Inferior parietal cortex (tissue), 1 donor: Measurements from ENCODE around the gene ZFYVE21.

Experiments
- DNase-seq: peaks from one replicate; pipeline ENCODE4 v3.0.0-alpha.2; 2016; ENCODE audit errors: extremely low spot score

ZFYVE21 gene

DNA sequence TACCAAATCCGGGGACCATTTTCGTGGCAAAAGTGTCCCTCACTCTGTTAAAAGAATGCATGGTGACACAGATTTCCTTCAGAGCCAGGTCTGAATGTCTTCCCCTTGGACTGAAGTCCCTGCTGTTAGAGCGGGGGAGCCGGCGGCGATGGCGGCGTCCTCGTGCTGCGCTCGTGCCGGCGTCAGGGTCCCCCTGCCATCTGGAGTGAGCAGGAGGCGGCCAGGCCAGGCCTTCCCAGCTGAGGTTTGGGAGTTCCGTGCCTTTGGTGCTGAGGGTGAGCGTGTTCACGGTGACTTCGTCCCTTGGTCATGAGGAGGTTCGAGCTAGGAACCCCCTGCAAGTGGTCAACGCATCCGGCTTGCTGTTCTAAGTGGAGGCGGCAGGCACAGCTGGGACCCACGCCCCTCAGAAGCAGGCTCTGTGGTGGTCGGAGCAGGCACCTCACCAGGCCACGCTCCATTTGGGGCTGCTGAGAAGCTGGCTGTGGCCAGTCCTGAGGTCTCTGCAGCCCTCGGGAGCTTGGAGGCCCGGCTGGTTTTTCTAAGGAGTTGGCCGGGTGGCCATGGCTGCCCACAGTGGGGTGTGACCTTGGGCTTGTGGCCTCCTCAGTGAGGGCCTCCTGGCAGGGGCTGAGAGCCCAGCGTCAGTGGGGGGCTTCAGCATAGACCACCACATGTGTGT is 9.5 kb downstream of the ZFYVE21 start:
- DNase-seq = no peak

GRCh38 chr14:103725739-103726395 is 10.3 kb downstream of the ZFYVE21 start:
- DNase-seq = no peak

DNA sequence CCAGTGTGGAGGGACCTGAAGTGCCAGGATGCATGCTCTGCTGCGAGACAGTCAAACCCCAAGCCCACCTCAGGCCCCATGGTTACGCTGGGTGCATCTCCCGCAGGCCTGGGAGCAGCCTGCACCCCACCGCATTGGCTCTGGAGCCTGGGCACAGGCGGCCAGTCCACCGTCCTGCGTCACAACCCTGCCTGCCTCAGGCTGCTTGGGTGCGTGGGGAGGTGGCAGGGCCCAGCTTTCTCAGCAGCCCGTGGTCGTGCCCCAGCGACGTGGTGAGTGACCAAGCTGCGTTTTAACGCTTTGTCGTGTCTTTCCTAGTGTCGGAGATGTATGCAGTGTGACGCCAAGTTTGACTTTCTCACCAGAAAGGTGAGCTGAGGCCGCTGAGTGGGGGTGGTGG is 10.9 kb downstream of the ZFYVE21 start:
- DNase-seq = no peak

DNA sequence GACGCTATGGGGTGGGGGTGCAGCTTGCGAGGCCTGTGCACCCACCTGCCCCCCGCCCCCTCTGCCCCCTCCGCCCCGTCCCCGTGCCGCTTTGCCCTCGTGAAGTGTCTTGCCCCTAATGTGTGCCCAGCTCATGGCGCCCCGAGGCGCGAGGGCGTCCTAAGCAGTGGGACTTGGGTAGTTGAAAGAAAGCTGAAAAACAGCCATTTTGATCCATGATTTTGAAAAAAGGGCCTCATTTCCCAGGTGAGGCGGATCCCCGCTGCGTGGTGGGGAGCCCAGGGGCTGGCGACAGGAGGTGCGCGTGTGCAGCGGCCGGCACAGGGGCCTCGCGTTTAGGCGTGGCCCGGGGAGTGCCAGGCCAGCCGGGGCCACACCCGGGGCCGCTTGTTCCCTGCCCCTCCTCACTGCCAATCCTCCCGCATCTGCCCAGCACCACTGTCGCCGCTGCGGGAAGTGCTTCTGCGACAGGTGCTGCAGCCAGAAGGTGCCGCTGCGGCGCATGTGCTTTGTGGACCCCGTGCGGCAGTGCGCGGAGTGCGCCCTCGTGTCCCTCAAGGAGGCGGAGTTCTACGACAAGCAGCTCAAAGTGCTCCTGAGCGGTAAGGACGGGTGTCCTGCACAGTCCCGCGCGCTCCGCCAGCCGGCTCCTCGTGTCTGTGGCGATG is 11.8 kb downstream of the ZFYVE21 start:
- DNase-seq = no peak

DNA sequence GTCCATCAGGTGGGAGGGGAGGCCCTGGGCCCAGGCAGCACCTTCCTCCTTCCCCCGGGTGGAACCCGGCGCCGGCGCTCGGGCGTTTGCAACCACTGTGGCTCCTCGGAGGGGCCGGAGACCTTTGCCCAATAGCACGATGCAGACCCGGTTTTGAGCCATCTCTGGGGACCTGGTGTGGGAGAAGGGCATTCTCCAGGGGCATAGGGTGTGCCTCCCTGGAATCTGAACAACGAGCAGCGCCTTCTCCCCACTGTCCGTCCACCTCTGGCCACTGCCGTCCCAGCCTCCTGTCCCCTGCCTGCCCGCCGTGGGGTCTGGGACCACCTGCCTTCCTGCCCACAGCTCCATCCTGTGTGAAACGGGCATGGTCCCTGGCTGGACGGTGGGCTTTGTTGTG is 12.5 kb downstream of the ZFYVE21 start:
- no peak for DNase-seq

- no peak for DNase-seq
Measured at GRCh38 chr14:103728721-103729120, 13.1 kb downstream of the ZFYVE21 start.

DNA sequence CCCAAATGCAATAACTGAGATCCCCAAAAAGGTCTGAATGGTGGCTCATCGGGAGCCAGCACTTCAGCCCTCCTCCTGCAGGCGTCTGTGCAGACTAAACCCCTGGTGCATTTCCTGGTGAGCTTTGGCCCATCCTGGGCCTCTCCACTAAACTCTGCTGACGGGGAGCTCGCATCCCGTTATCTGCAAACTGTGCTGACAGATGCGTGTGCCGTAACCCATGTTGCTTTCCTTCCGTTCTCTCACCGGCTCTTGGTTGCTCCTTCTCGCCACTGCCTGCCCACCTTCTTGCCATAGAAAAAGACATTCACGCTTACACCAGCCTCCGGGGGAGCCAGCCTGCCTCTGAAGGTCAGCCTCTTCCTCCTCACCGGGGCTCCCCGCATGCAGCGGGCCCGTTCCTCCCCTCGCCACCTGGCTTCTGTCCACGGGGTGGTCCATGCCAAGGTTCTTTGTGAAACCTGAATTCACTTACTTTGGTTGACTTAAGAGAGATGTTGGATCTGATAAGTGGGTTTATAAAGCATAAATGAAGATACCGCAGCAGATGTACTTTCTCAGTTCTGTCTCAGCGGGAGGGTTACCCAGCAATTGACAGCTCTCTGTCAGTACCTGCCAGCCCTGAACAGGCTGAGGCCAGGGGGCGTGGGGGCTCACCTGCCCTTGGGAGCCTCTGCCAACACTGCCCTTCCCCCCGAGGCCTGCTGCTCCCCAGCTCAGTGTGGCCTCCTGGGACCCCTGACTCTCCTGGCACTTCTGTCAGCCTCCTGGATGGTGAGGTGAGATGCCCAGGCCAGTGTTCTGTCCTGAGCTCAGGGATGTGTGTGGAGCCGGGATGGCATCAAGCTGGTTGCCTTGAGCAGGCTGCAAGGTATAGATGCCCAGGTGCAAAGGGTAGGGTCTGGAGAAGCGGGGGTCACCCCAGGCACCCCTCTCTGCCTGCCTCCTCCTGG is 14.2 kb downstream of the ZFYVE21 start:
- DNase-seq = no peak

- no peak for DNase-seq
Measured at GRCh38 chr14:103730490-103731035, 15.0 kb downstream of the ZFYVE21 start.

DNA sequence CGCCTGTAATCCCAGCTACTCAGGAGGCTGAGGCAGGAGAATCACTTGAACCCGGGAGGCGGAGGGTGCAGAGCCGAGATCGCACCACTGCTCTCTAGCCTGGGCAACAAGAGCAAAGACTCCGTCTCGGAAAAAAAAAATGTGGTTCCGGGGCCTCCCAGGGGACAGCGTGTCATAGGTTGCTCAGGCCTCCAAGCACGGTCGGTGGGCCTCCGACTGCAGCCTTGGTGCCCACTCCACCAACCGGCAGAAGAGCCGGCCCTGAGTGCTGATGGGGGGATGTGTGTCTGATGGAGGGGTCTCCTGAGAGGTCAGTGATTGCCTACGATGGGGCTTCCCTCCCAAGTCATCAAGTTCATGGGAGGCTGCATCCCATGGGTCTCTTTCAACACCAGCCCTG is 15.9 kb downstream of the ZFYVE21 start:
- no peak for DNase-seq

- no peak for DNase-seq
Measured at GRCh38 chr14:103731916-103732867, 16.6 kb downstream of the ZFYVE21 start.

DNA sequence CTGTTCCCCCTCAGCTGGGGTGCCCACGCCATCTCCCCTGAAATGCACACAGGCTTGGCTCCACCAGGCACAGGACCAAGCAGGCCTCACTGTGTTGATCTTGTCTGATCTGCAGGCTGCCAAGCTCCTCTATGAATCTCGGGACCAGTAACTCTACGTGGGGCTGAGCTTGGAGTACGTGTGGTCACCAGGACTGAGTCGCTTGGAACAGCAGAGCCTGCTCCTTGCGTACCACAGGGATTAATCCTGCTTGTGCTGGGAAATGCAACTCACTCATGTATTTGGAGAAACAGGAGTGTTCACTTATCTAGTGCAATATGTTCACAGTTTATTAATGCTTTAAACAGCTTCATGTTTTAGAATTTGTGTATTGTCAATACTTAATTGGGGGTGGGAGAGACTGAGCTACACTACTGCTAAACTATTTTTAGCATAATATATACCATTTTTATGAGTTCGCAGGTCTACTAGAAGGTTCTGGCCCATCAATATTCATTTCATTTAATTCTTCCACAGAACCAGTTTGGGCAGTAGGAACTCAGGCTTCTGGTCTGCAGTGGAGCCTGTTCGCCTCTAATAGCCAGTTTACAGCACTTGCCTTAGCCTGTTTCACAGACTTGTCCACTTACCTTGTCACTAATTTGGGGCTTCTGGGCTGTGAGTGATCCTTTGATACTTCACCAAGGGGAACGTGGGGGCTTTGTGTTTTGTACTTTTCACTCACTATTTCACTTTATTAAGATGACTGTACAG is 17.4 kb downstream of the ZFYVE21 start:
- no peak for DNase-seq

- DNase-seq = no peak
Measured at GRCh38 chr14:103733651-103734050, 18.0 kb downstream of the ZFYVE21 start.

DNA sequence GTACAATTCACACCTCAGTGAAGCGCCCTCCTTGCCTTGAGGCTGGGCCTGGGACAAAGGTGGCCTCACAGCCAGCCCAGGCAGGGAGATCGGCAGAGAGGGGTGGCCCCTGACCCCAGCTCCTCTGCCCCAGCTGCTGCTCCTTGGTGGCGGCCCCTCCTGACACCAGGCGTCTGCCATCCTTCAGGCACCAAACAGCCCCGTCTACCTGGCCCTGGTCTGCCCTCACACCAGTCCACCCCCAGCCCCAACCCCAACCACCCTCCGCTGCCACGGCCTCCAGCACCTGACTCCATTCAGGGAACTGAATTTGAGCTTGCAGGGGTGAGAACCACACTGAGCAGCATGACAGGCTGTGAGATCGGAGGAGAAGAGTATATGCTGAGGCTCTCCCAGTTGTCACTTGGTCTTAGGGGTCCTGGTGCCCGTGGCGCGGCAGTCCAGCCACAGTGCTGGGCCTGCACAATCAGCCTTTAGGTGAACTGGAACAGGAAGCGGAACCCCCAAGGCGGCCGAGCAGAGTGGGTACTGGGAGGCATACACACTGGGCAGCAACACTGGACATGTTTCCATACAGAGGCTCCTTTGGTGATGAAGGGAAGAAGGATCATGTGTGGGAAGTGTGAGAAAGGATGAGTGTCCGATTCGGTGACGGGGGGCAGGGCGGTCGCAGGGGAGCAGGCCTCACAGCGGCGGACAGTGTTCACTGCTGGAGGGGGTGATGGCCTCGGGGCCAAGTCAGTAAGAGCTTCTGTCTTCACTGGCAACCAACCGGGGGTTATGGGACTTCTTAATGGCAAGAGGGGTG is 18.7 kb downstream of the ZFYVE21 start:
- DNase-seq = no peak

GRCh38 chr14:103735022-103735421 is 19.4 kb downstream of the ZFYVE21 start:
- DNase-seq = no peak

DNA sequence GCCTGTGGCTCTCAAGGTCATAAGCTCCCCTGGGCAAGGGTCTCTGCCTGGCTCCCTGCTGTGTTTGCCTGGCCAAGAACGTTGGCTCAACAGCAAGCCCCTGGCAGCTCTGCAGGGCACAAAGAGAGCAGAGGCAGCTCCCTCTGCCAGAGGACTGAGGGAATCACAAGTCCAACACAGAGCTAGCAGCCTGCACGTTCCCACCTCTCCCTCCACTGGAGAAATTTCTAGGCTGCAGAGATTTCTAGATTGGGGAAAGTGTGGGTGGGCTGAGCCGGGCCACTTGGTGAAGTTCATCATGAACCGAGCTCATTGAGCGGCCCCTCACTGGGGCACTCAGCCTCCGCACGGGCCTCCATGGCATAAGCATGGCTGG is 19.8 kb downstream of the ZFYVE21 start:
- no peak for DNase-seq

DNA sequence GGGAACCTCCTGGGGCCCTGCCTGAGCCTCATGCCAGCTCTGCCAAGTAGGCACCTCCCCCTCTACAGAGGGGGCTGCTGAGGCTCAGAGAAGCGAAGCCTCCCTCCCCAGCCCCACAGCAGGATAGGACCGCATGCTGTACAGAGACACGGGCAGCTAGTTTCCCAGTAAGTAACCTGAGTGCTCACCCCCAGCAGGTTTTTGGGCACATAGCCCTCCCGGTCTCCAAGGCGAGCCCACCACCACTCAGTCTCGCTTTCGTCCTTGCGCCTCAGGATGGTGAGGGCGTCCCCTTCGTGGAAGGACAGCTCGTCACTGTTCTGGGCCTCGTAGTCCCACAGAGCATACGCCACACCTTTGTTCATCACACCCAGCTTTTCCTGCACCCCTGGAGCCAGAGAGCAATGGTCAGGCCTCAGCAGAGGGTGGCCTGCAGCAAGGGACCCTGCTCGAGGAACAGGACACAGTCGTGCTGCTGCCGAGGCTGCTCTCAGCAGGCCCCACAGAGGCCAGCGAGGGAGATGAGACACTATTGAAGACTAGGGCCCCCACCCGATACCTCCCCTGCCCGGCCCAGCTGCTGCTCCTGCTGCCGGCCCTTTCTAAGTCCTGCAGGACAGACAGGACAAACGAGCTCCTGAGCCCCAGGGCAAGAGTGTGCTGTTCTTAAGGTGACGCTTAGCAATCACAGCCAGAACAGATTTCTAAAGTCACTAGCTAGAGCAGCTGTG is 20.4 kb downstream of the ZFYVE21 start:
- no peak for DNase-seq

DNA sequence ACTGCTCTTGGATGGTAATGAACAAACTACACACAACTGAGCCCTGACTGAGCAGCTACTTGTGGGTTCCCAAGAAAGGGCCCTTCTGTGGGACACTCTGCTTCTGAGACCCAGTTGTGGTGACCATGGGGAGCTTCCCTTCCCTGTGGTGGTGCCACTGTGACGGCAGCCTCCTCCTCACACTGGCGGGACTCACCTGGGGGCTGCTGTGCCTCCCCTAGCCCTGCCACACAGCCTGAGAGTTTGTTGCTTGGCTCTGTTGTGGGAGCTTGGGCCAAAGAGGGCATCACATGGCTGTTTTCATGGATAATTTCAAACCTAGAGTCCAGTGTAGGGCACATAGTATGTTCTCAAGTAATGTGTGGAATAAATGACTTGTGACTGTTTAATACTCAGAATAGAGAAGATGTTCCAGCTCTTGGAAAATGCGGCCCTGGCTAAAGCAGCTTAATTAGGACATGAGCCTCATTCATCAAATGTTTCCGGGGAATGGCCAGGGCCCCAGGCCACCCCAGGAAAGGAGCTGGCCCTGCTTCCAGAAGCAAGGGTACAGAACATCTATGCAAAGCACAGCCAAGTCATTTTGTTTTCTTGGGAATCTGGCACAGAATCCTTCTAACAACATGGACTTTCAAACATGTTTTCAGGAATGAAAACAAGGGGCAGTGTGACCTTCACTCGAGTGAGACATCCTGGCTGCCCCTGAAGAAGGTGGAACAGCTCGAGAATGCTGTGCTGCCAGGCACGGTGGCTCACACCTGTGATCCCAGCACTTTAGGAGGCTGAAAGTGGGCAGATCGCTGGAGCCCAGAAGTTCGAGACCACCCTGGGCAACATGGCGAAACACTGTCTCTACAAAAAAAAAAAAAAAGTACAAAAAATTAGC is 21.2 kb downstream of the ZFYVE21 start:
- DNase-seq = no peak
